ENCODE data around the gene PRLHR.

PRLHR gene

DNA sequence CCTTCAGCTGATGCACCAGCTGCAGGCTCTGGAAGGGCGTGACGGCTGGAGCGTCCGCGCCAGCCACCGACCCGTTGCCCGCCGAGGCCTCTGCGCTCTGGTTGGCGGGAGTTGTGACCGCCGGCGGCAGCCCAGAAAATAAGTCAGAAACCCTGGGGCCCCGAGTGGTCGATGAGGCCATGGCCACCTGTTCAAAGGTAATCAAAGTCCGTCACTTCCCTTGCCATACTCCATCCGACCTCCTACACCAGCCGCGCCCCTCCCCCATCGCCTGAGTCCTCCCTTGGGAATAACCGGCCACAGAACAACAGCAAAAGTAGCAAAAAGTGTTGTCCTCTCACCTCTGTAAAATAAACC lies 406 bp downstream of the PRLHR start:
- no peak overlapping the region for H3K27ac ChIP-seq (ENCODE audit: low read depth, low read length)
- no peaks in the 10 kb centered on the region for H3F3A ChIP-seq (ENCODE audit: control insufficient read depth, insufficient read depth)
- H3K4me1 ChIP-seq (ENCODE audit: control insufficient read depth, low read length): no peaks in the 10 kb centered on the region
- no peaks in the 10 kb centered on the region for H3K9me2 ChIP-seq (replicated peaks; ENCODE audit: control insufficient read depth, low read length)
- H3K9me3 ChIP-seq (ENCODE audit: control insufficient read depth, insufficient read depth, low read length): no peaks in the 10 kb centered on the region; the same call in 1 of the 2 replicates
- H4K20me1 ChIP-seq (ENCODE audit: control insufficient read depth, insufficient read depth, low read depth, low read length): no peaks in the 10 kb centered on the region
- no peaks in the 10 kb centered on the region for H3K36me3 ChIP-seq (ENCODE audit: control insufficient read depth, low read length)
- TF ChIP-seq CTCF (IDR thresholded peaks at IDR 0.05; ENCODE audit: low read depth, low read length, poor library complexity, severe bottlenecking) (no peak), EZH2phosphoT487 (IDR thresholded peaks at IDR 0.05; ENCODE audit: borderline replicate concordance, low read length) (no peak)
- H3K4me2 ChIP-seq (ENCODE audit: low read length): no peak overlapping the region
- H3K4me3 ChIP-seq (ENCODE audit: low read length): no peak overlapping the region
- no peaks in the 10 kb centered on the region for H3K27me3 ChIP-seq (ENCODE audit: control insufficient read depth, low read length)
- no peaks in the 10 kb centered on the region for H3K79me2 ChIP-seq (ENCODE audit: control insufficient read depth, low read length)

GRCh38 chr10:118594392-118595063 lies 920 bp downstream of the PRLHR start:
- no peak overlapping the region for H3K4me2 ChIP-seq (ENCODE audit: low read length)
- H3K4me3 ChIP-seq (ENCODE audit: low read length): no peak overlapping the region
- H4K20me1 ChIP-seq (ENCODE audit: control insufficient read depth, insufficient read depth, low read depth, low read length): no peaks in the 10 kb centered on the region
- TF ChIP-seq EZH2phosphoT487 (IDR thresholded peaks at IDR 0.05; ENCODE audit: borderline replicate concordance, low read length) (no peak), CTCF (IDR thresholded peaks at IDR 0.05; ENCODE audit: low read depth, low read length, poor library complexity, severe bottlenecking) (no peak)
- peaks cover 5% of the 10 kb centered on the region for H3K27me3 ChIP-seq (ENCODE audit: control insufficient read depth, low read length)
- H3K4me1 ChIP-seq (ENCODE audit: control insufficient read depth, low read length): no peaks in the 10 kb centered on the region
- no peak overlapping the region for H3K27ac ChIP-seq (ENCODE audit: low read depth, low read length)
- H3K36me3 ChIP-seq (ENCODE audit: control insufficient read depth, low read length): no peaks in the 10 kb centered on the region
- H3K9me3 ChIP-seq (ENCODE audit: control insufficient read depth, insufficient read depth, low read length): no peaks in the 10 kb centered on the region; the same call in 1 of the 2 replicates
- H3K79me2 ChIP-seq (ENCODE audit: control insufficient read depth, low read length): no peaks in the 10 kb centered on the region
- no peaks in the 10 kb centered on the region for H3K9me2 ChIP-seq (replicated peaks; ENCODE audit: control insufficient read depth, low read length)
- no peaks in the 10 kb centered on the region for H3F3A ChIP-seq (ENCODE audit: control insufficient read depth, insufficient read depth)

DNA sequence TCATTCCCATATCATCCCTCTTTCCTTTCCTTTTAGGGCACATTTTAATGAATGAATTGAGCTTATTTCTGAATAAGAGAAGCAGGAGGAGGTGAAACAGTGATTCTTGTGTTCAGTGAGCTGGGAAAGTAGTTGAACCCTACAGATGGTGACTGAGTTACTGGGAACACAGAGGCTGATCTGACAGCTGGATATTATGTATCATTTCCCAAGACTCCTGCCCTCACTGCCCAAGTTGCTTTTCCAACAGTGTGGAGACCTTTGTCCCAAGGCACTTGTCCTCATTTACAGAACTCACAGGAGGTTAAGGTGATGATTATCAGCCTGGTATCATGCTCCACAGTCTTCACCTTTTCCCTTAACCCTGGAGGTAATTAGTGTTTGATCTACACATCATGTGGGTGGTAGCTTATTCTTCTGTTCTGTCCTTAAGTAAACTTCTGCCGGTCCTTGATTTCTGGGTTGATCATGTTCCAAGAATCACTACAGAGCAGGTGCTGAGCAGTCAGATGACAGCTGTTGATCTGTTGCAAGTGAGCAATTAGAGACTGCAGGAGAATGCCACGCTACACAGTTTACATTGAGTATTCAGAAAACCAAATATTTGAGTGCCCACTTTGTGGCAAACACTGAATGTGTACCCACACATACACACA lies 2.6 kb downstream of the PRLHR start:
- Histone ChIP-seq H3K27ac (ENCODE audit: low read depth, low read length) (no peak overlapping the region), H3K79me2 (ENCODE audit: control insufficient read depth, low read length) (no peaks in the 10 kb centered on the region), H3K4me2 (ENCODE audit: low read length) (no peak overlapping the region), H3K9me3 (ENCODE audit: control insufficient read depth, insufficient read depth, low read length) (no peaks in the 10 kb centered on the region; the same call in 1 of the 2 replicates), H3K4me1 (ENCODE audit: control insufficient read depth, low read length) (no peaks in the 10 kb centered on the region), H3F3A (ENCODE audit: control insufficient read depth, insufficient read depth) (no peaks in the 10 kb centered on the region), H3K9me2 (replicated peaks; ENCODE audit: control insufficient read depth, low read length) (no peaks in the 10 kb centered on the region), H3K27me3 (ENCODE audit: control insufficient read depth, low read length) (peaks cover 7% of the 10 kb centered on the region), H3K4me3 (ENCODE audit: low read length) (no peak overlapping the region), H4K20me1 (ENCODE audit: control insufficient read depth, insufficient read depth, low read depth, low read length) (no peaks in the 10 kb centered on the region), H3K36me3 (ENCODE audit: control insufficient read depth, low read length) (no peaks in the 10 kb centered on the region)
- no peak for TF ChIP-seq EZH2phosphoT487 (IDR thresholded peaks at IDR 0.05; ENCODE audit: borderline replicate concordance, low read length)
- TF ChIP-seq CTCF (IDR thresholded peaks at IDR 0.05; ENCODE audit: low read depth, low read length, poor library complexity, severe bottlenecking): no peak

All from DOHH2 (cell line).